Small intestine (tissue), 7 donors: Measurements from ENCODE around the gene SPNS3. TPM values are rescaled to one million over a fixed set of nuclear protein-coding genes. Genes with fewer than 3 reads are reported as not detected.

ENCODE experiments used
- DNase-seq, 2 donors: peaks; one replicate each; pipeline versions ENCODE4 v3.0.0 to v3.0.0-alpha.2; 2013
- FAIRE-seq: peaks from 2 replicates; lab custom pipeline; 2012; peaks lifted over from hg19 to GRCh38; lab: Jason Lieb, UNC
- H3K27ac ChIP-seq, 3 donors: one replicate each; pipeline ENCODE4 v1.5.1; 2013; ENCODE audit warnings: low read length in 2 of 3, mild to moderate bottlenecking in 2 of 3, control low read depth in 1 of 3, inconsistent platforms in 1 of 3, low read depth in 1 of 3, moderate library complexity in 1 of 3
- H3K27me3 ChIP-seq, 3 donors: one replicate each; pipeline ENCODE4 v1.6.1; 2013; ENCODE audit warnings: low read length in 3 of 3, inconsistent platforms in 1 of 3; ENCODE audit not compliant: control insufficient read depth in 3 of 3, insufficient read depth in 3 of 3
- H3K36me3 ChIP-seq, 3 donors: one replicate each; pipeline ENCODE4 v1.6.1; 2013; ENCODE audit warnings: low read length in 3 of 3, inconsistent platforms in 1 of 3, low read depth in 1 of 3, mild to moderate bottlenecking in 1 of 3, moderate library complexity in 1 of 3; ENCODE audit not compliant: control insufficient read depth in 3 of 3, insufficient read depth in 2 of 3
- H3K4me1 ChIP-seq, 3 donors: one replicate each; pipeline ENCODE4 v1.6.1; 2013; ENCODE audit warnings: low read length in 2 of 3, inconsistent platforms in 1 of 3, low read depth in 1 of 3, mild to moderate bottlenecking in 1 of 3, moderate library complexity in 1 of 3; ENCODE audit not compliant: control insufficient read depth in 3 of 3, insufficient read depth in 2 of 3
- H3K4me3 ChIP-seq, 3 donors: one replicate each; pipeline ENCODE4 v1.5.1; 2013; ENCODE audit warnings: low read length in 3 of 3, control low read depth in 1 of 3, inconsistent platforms in 1 of 3, low read depth in 1 of 3, mild to moderate bottlenecking in 1 of 3, moderate library complexity in 1 of 3
- H3K9me3 ChIP-seq, 2 donors: one replicate each; pipeline ENCODE4 v1.6.1; 2013; ENCODE audit warnings: low read depth in 1 of 2, low read length in 1 of 2; ENCODE audit not compliant: control insufficient read depth in 2 of 2, insufficient read depth in 1 of 2
- WGBS, 3 donors: extraction: QIAGEN DNeasy Blood & Tissue Kit; methylation state at CpG; one replicate each; pipeline ENCODE4 v1.1.7; 2013; 5-methylcytosine and 5-hydroxymethylcytosine counted together
- polyA plus RNA-seq, 4 donors: library from polyadenylated mRNA; stranded (reverse) in 3 of 4; unstranded in 1 of 4; fragments of 200-250 nt in 3 of 4; fragments of 120-200 nt in 1 of 4; gene quantifications; one replicate each; pipeline versions ENCODE4 v1.2.1 to v1.2.3, GENCODE V29; 2013
- donor health status: healthy with polysubstance abuse.
- donor health status: control.
- donor health status: control.
- donor health status: Bipolar disorder and iron deficiency.
- donor health status: healthy.

Gene SPNS3
- polyA plus RNA-seq, 4 donors, result 0.45 to 8.1 (median 2.4) TPM

- H3K4me3 ChIP-seq, result no peak overlapping the region
Observed at GRCh38 chr17:4503283-4504025, 69.7 kb downstream of the SPNS3 start.

GRCh38 chr17:4504188-4504587 is 70.4 kb downstream of the SPNS3 start:
- H3K4me1 ChIP-seq, result peaks cover 4 to 28% (median 4%) of the 10 kb centered on the region in 3 donors
- H3K9me3 ChIP-seq, result no peaks in the 10 kb centered on the region
- no peak overlapping the region for H3K27ac ChIP-seq
- H3K4me3 ChIP-seq, result no peak overlapping the region
- DNase-seq, result no peak
- H3K36me3 ChIP-seq, result peaks cover 0 to 35% (median 0%) of the 10 kb centered on the region in 3 donors
- peaks cover 0 to 3% (median 2%) of the 10 kb centered on the region in 3 donors for H3K27me3 ChIP-seq
- 39 to 57% (median 49%) methylated on average over 5 of the region's 5 CpGs for WGBS, 3 donors
- FAIRE-seq, result no peak

More at GRCh38 chr17:4503283-4504025, 69.7 kb downstream of the SPNS3 start:
- Histone ChIP-seq H3K36me3 (peaks cover 0 to 35% (median 0%) of the 10 kb centered on the region in 3 donors), H3K27ac (peak overlapping the region in 1 of 3 donors; percentile 3), H3K9me3 (no peaks in the 10 kb centered on the region), H3K4me1 (peaks cover 4 to 28% (median 5%) of the 10 kb centered on the region in 3 donors), H3K27me3 (peaks cover 0 to 3% (median 2%) of the 10 kb centered on the region in 3 donors)
- 61 to 84% (median 74%) methylated on average over 4 of the region's 4 CpGs for WGBS, 3 donors
- no peak for DNase-seq
- no peak for FAIRE-seq

GRCh38 chr17:4505187-4505586 is 71.4 kb downstream of the SPNS3 start:
- DNase-seq, result no peak
- no peaks in the 10 kb centered on the region for H3K9me3 ChIP-seq
- peaks cover 0 to 38% (median 0%) of the 10 kb centered on the region in 3 donors for H3K36me3 ChIP-seq
- H3K27me3 ChIP-seq, result peaks cover 0 to 2% (median 2%) of the 10 kb centered on the region in 3 donors
- no peak overlapping the region for H3K4me3 ChIP-seq
- H3K27ac ChIP-seq, result no peak overlapping the region
- FAIRE-seq, result no peak
- WGBS, 3 donors, result 85 to 89% (median 88%) methylated on average over 5 of the region's 5 CpGs
- H3K4me1 ChIP-seq, result peaks cover 2 to 25% (median 2%) of the 10 kb centered on the region in 3 donors

GRCh38 chr17:4506175-4506813 is 72.6 kb downstream of the SPNS3 start:
- H3K9me3 ChIP-seq, result no peaks in the 10 kb centered on the region
- 52 to 57% (median 57%) methylated on average over 13 of the region's 13 CpGs for WGBS, 3 donors
- peaks cover 0 to 2% (median 0%) of the 10 kb centered on the region in 3 donors for H3K27me3 ChIP-seq
- FAIRE-seq (no peak), DNase-seq (no peak)
- no peak overlapping the region for H3K27ac ChIP-seq
- H3K4me3 ChIP-seq, result no peak overlapping the region
- peaks cover 0 to 18% (median 0%) of the 10 kb centered on the region in 3 donors for H3K4me1 ChIP-seq
- H3K36me3 ChIP-seq, result peaks cover 0 to 39% (median 0%) of the 10 kb centered on the region in 3 donors

GRCh38 chr17:4506892-4507291 is 73.2 kb downstream of the SPNS3 start:
- Histone ChIP-seq H3K27me3 (no peaks in the 10 kb centered on the region), H3K4me3 (no peak overlapping the region), H3K36me3 (peaks cover 0 to 44% (median 0%) of the 10 kb centered on the region in 3 donors), H3K27ac (no peak overlapping the region), H3K9me3 (no peaks in the 10 kb centered on the region), H3K4me1 (peaks cover 0 to 16% (median 0%) of the 10 kb centered on the region in 3 donors)
- WGBS, 3 donors, result 81 to 92% (median 88%) methylated on average over 8 of the region's 8 CpGs
- FAIRE-seq (no peak), DNase-seq (no peak)

GRCh38 chr17:4507361-4508111 is 73.8 kb downstream of the SPNS3 start:
- no peak for DNase-seq
- 62 to 76% (median 68%) methylated on average over 8 of the region's 8 CpGs for WGBS, 3 donors
- H3K4me1 ChIP-seq, result peaks cover 0 to 19% (median 0%) of the 10 kb centered on the region in 3 donors
- H3K36me3 ChIP-seq, result peaks cover 0 to 42% (median 0%) of the 10 kb centered on the region in 3 donors
- no peaks in the 10 kb centered on the region for H3K27me3 ChIP-seq
- peak overlapping the region in 1 of 3 donors; percentile 36 for H3K27ac ChIP-seq
- H3K9me3 ChIP-seq, result no peaks in the 10 kb centered on the region
- H3K4me3 ChIP-seq, result no peak overlapping the region
- no peak for FAIRE-seq

- no peak for FAIRE-seq
Observed at GRCh38 chr17:4508207-4508606, 74.5 kb downstream of the SPNS3 start.

GRCh38 chr17:4509401-4509800 is 75.7 kb downstream of the SPNS3 start:
- no peaks in the 10 kb centered on the region for H3K27me3 ChIP-seq
- FAIRE-seq, result no peak
- peaks cover 0 to 24% (median 0%) of the 10 kb centered on the region in 3 donors for H3K4me1 ChIP-seq
- no peak overlapping the region for H3K4me3 ChIP-seq
- no peaks in the 10 kb centered on the region for H3K9me3 ChIP-seq
- WGBS, 3 donors, result 52 to 63% (median 57%) methylated on average over 8 of the region's 8 CpGs
- DNase-seq, result no peak
- peaks cover 0 to 37% (median 0%) of the 10 kb centered on the region in 3 donors for H3K36me3 ChIP-seq
- peak overlapping the region in 1 of 3 donors; percentile 36 for H3K27ac ChIP-seq

More at GRCh38 chr17:4508207-4508606, 74.5 kb downstream of the SPNS3 start:
- 87 to 88% (median 88%) methylated on average over 3 of the region's 3 CpGs for WGBS, 3 donors
- Histone ChIP-seq H3K4me3 (no peak overlapping the region), H3K27me3 (no peaks in the 10 kb centered on the region), H3K4me1 (peaks cover 0 to 20% (median 0%) of the 10 kb centered on the region in 3 donors), H3K9me3 (no peaks in the 10 kb centered on the region), H3K27ac (peak overlapping the region in 1 of 3 donors; percentile 36), H3K36me3 (peaks cover 0 to 37% (median 0%) of the 10 kb centered on the region in 3 donors)
- DNase-seq, result no peak
